Fibroblast of villous mesenchyme (primary cell): ENCODE data around the gene FYB1. TPM values are rescaled to one million over a fixed set of nuclear protein-coding genes. Genes with fewer than 3 reads are reported as not detected.

Experiments used
- DNase-seq: peaks from one replicate; pipeline ENCODE4 v3.0.0-alpha.2; 2010; ENCODE audit warnings: low read depth
- H3K4me3 ChIP-seq: 2 replicates; pipeline ENCODE4 v1.5.1; 2011; ENCODE audit warnings: low read depth, mild to moderate bottlenecking, low read length
- CTCF ChIP-seq: IDR thresholded peaks from 2 replicates; pipeline ENCODE4 v1.5.1; 2012; ENCODE audit warnings: low read depth, mild to moderate bottlenecking, low read length; ENCODE audit not compliant: insufficient read depth
- total RNA-seq: library from RNA; depleted of rRNA; stranded (reverse); fragments of >200 nt; gene quantifications from 2 replicates; pipeline ENCODE4 v1.2.3, GENCODE V29; 2012

FYB1 gene
- total RNA-seq, 1 donor: not detected

GRCh38 chr5:39058178-39058921 lies 161.0 kb downstream of the FYB1 start:
- no peak for DNase-seq
- no peak for TF ChIP-seq CTCF
- peak overlapping the region; percentile 59 for H3K4me3 ChIP-seq

- TF ChIP-seq CTCF: no peak
- H3K4me3 ChIP-seq: peak overlapping the region; percentile 59
- DNase-seq: peak; percentile 35
These were observed 161.6 kb downstream of the FYB1 start for GRCh38 chr5:39057734-39058133.

- TF ChIP-seq CTCF: no peak
- H3K4me3 ChIP-seq: no peak overlapping the region
- DNase-seq: no peak
These were observed 163.5 kb downstream of the FYB1 start for GRCh38 chr5:39055768-39056398.

Other genes starting within 250 kb of the FYB1 start
- gene RICTOR, start 145.2 kb downstream of the FYB1 start, total RNA-seq: 47.4 and 50.1 TPM in 2 replicates
- gene C9, start 144.9 kb upstream of the FYB1 start, total RNA-seq: under 0.01 TPM in 1 of 2 replicates, not detected in the other
- 231 and 332 TPM in 2 replicates for gene DAB2, start 205.4 kb upstream of the FYB1 start, total RNA-seq